AG04449 (cell line): Measurements from ENCODE around the gene TMEM238.
A peak's percentile ranks its signal among the peaks of the same experiment; 100 is the strongest.
"Not testable (repeated sequence)": the region's sequence is repeated elsewhere in the genome, so short reads cannot be mapped to it uniquely, and the experiment has no call there.

Experiments
- CTCF ChIA-PET: fragments of 350-600 bp; formaldehyde crosslinking; extraction: SDS; loops from one replicate; lab custom pipeline; 2021; ENCODE audit warnings: antibody characterized with exemption; lab: Yijun Ruan, JAX
- POLR2A ChIA-PET: fragments of 400-600, 350-600 bp; formaldehyde crosslinking; extraction: SDS; loops from one replicate; lab custom pipeline; 2020; ENCODE audit warnings: antibody characterized with exemption, inconsistent platforms; lab: Yijun Ruan, JAX
- DNase-seq: peaks from one replicate; pipeline ENCODE4 v3.0.0-alpha.2; 2010; ENCODE audit warnings: low read depth, low spot score
- H3K4me3 ChIP-seq: 2 replicates; pipeline ENCODE4 v1.5.1; 2011; ENCODE audit warnings: low read depth, mild to moderate bottlenecking, control low read depth, low read length
- TF ChIP-seq, protein P1 (sequence below): IDR thresholded peaks from one replicate; pipeline ENCODE4 v1.5.1; 2011; ENCODE audit warnings: mild to moderate bottlenecking, moderate library complexity, low read length, control low read depth, inconsistent platforms; ENCODE audit not compliant: insufficient read depth; ENCODE audit errors: missing control alignments

TMEM238 gene

GRCh38 chr19:55340784-55341147, 43.3 kb downstream of the TMEM238 start:
- no peak for DNase-seq
- peak overlapping the region; percentile 74 for H3K4me3 ChIP-seq
- TF ChIP-seq, protein P1, sequence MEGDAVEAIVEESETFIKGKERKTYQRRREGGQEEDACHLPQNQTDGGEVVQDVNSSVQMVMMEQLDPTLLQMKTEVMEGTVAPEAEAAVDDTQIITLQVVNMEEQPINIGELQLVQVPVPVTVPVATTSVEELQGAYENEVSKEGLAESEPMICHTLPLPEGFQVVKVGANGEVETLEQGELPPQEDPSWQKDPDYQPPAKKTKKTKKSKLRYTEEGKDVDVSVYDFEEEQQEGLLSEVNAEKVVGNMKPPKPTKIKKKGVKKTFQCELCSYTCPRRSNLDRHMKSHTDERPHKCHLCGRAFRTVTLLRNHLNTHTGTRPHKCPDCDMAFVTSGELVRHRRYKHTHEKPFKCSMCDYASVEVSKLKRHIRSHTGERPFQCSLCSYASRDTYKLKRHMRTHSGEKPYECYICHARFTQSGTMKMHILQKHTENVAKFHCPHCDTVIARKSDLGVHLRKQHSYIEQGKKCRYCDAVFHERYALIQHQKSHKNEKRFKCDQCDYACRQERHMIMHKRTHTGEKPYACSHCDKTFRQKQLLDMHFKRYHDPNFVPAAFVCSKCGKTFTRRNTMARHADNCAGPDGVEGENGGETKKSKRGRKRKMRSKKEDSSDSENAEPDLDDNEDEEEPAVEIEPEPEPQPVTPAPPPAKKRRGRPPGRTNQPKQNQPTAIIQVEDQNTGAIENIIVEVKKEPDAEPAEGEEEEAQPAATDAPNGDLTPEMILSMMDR = peak; percentile 43
- ChIA-PET POLR2A (no interaction called here), CTCF (no interaction called here)

DNA sequence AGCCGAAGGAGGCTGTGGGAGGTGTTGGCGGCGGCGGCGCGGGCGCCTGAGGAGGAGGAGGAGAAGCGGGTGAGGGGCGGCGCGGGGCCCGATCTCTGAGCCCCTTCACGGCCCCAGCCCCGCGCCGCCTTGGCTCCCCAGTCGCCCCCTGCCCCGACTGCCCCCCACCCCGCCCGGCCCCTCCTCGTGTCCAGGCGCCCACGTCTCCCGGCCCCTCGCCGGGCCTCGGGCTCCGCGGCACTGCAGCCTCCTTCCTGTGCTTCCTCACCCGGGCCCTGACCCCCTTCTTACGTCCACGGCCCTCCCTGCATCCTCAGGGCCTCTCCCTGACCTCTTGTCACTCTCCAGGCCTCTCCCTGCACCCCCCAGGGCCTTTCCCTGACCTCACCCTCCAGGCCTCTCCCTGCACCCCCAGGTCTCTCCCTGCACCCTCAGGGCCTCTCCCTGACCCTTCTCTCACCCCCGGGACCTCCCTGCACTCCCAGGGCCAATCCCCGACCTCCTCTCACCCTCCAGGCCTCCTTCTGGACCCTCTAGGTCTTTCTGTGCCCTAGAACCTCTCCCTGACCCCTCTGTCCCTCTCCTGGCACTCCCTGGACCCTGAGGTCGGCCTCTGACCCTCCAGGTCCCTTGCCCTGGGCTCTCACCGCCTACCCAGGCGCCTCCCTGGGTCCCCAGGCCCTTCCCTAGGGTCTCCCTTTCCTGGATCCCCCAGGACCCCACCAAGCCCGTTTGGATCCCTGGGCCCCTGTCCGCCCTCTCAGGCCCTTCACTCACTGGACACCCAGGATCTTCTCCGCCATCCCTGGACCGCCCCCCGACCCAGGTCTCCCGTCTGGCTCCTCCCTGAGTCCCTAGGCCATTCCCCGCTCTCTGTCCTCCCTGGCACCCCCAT, 44.0 kb downstream of the TMEM238 start:
- TF ChIP-seq, protein P1 = no peak
- peak overlapping the region; percentile 74 for H3K4me3 ChIP-seq
- ChIA-PET CTCF (interaction anchor here (1.0 to 3.4 kb wide), 9 partner anchors 10 to 127 kb away, joined by 3 to 27 read pairs (median 7); no protein-coding TSS in a partner anchor), POLR2A (interaction anchor here (0.7 to 1.6 kb wide), 8 partner anchors 9 to 81 kb away, joined by 3 to 18 read pairs (median 6); partner anchors contain the start of genes HSPBP1, IL11, PPP6R1 and UBE2S)
- DNase-seq = no peak

DNA sequence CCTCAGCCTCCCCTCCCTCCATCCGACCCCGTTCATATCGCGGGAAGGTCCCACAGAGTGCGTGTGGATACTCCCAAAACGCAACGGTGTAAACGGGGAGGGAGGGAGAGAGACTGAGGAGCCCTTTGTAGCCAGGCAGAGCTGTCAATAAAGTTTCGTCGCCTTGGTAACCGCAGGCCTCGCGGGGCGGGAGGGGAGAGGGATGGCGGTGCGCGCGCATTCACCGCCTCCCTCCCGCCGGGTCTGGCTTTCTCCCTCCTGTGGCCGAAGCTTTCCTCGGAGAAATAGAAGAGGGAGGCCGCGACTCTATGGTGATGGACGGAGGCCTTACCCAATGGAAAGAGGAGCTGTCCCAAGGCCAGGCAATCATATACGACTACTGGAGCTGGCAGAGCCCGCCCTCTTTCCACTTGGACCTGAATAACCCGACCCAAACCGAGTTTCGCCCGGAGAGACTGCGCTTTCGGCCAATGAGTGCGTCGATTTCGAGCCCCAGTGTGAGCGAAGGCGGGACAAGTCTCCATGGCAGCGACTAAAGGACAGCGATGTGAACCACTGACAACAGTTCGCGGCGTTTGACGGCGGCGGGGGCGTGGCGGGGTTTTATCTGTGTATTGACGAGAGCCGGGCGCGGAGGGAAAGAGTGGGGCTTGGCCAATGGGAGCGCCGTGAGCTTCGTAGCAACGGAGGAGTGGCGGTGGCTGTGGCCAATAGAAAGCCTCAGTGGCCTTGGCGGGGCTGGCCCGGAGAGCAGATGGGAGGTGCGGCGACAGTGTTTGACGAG, 44.8 kb downstream of the TMEM238 start, which contains the start of gene KMT5C:
Gene KMT5C (plus strand): TSS at position 772 of the 784 bp plus-strand sequence. CDS start 2,061 bp downstream, outside the sequence.
- CTCF ChIA-PET = interaction anchor here (0.9 to 3.4 kb wide), 12 partner anchors 9 to 128 kb away, joined by 3 to 27 read pairs (median 5); no protein-coding TSS in a partner anchor
- POLR2A ChIA-PET = interaction anchor here (0.6 to 1.6 kb wide), 12 partner anchors 10 to 113 kb away, joined by 3 to 18 read pairs (median 4); partner anchors contain the start of genes GARIN5B, HSPBP1, IL11 and PPP6R1
- TF ChIP-seq, protein P1 = peak; percentile 47
- DNase-seq = peak; percentile 100
- peak within 1 kb of the TSS; percentile 74 for H3K4me3 ChIP-seq

- CTCF ChIA-PET = interaction anchor here (1.0 to 1.9 kb wide), 2 partner anchors 34 to 44 kb away, joined by 3 to 8 read pairs; no protein-coding TSS in a partner anchor
- no peak overlapping the region for H3K4me3 ChIP-seq
Observed at GRCh38 chr19:55336101-55336500, 48.0 kb downstream of the TMEM238 start.

GRCh38 chr19:55333870-55334269, 50.2 kb downstream of the TMEM238 start:
- no peak for DNase-seq
- no peak overlapping the region for H3K4me3 ChIP-seq
- TF ChIP-seq, protein P1 = no peak
- CTCF ChIA-PET = interaction anchor here (0.6 kb wide), 1 partner anchor 41 kb away, joined by 4 read pairs; no protein-coding TSS in a partner anchor
- POLR2A ChIA-PET = no interaction called here

More at GRCh38 chr19:55336101-55336500, 48.0 kb downstream of the TMEM238 start:
- no peak for DNase-seq
- TF ChIP-seq, protein P1 = no peak
- POLR2A ChIA-PET = interaction anchor here (0.5 kb wide), 1 partner anchor 9 kb away, joined by 3 read pairs; no protein-coding TSS in a partner anchor

- CTCF ChIA-PET = interaction anchor here (0.7 to 1.3 kb wide), 2 partner anchors 9 to 11 kb away, joined by 3 to 4 read pairs; no protein-coding TSS in a partner anchor
- DNase-seq, POLR2A ChIA-PET, H3K4me3 ChIP-seq: not testable (repeated sequence)
Observed at GRCh38 chr19:55329791-55330190, 54.3 kb downstream of the TMEM238 start.
